Neutrophil (primary cell): ENCODE data around the gene PTPN11.

Source experiments
- H3K27ac ChIP-seq: fragments of 200-600 bp; sonication (generic); 2 replicates; pipeline ENCODE4 v1.5.1; 2016; ENCODE audit warnings: mild to moderate bottlenecking, moderate library complexity
- H3K27me3 ChIP-seq: fragments of 200-600 bp; sonication (generic); 2 replicates; pipeline ENCODE4 v1.6.0; 2016; ENCODE audit warnings: mild to moderate bottlenecking
- H3K36me3 ChIP-seq: fragments of 200-600 bp; sonication (generic); 2 replicates; pipeline ENCODE4 v1.5.1; 2017
- H3K4me1 ChIP-seq, 2 experiments: fragments of 200-600 bp in 1 of 2; sonication (generic) in 1 of 2; 1 replicate in 1 of 2; 2 replicates in 1 of 2; pipeline versions ENCODE4 v1.5.1 to v1.6.1; 2013 to 2016; ENCODE audit warnings: low read depth in 1 of 2, low read length in 1 of 2, mild to moderate bottlenecking in 1 of 2, moderate library complexity in 1 of 2; ENCODE audit not compliant: control insufficient read depth in 1 of 2, insufficient read depth in 1 of 2
- H3K4me3 ChIP-seq, 2 experiments: fragments of 200-600 bp in 1 of 2; sonication (generic) in 1 of 2; 1 replicate in 1 of 2; 2 replicates in 1 of 2; pipeline ENCODE4 v1.5.1; 2013 to 2016; ENCODE audit warnings: low read depth in 1 of 2, low read length in 1 of 2, mild to moderate bottlenecking in 1 of 2, moderate library complexity in 1 of 2
- H3K9me3 ChIP-seq: fragments of 200-600 bp; sonication (generic); 2 replicates; pipeline ENCODE4 v1.5.1; 2016
- CTCF ChIP-seq: fragments of 200-600 bp; sonication (generic); IDR thresholded peaks from 2 replicates; pipeline ENCODE4 v1.5.1; 2016; ENCODE audit warnings: antibody characterized with exemption

Gene PTPN11

GRCh38 chr12:112418608-112419296 lies at the start of gene PTPN11:
PTPN11 (plus strand) TSS chr12:112418947; CDS start chr12:112419112, 165 bp downstream.
- Histone ChIP-seq H3K36me3 (no peaks in the 10 kb centered on the region), H3K27me3 (no peaks in the 10 kb centered on the region), H3K4me1 (peaks cover 14 to 16% of the 10 kb centered on the region in 2 experiments), H3K9me3 (no peaks in the 10 kb centered on the region), H3K4me3 (peak within 1 kb of the TSS; percentile 86 to 97), H3K27ac (peak within 1 kb of the TSS; percentile 92)
- TF ChIP-seq CTCF: peak; percentile 30

- no peaks in the 10 kb centered on the region for H3K9me3 ChIP-seq
- no peaks in the 10 kb centered on the region for H3K36me3 ChIP-seq
- H3K27me3 ChIP-seq: no peaks in the 10 kb centered on the region
- no peak for TF ChIP-seq CTCF
- H3K27ac ChIP-seq: no peak overlapping the region
- H3K4me1 ChIP-seq: no peaks in the 10 kb centered on the region
- H3K4me3 ChIP-seq: no peak overlapping the region
These were observed 48.5 kb upstream of the PTPN11 start for GRCh38 chr12:112370199-112370598.

GRCh38 chr12:112370868-112371510 lies 47.8 kb upstream of the PTPN11 start:
- no peaks in the 10 kb centered on the region for H3K27me3 ChIP-seq
- no peaks in the 10 kb centered on the region for H3K4me1 ChIP-seq
- H3K9me3 ChIP-seq: no peaks in the 10 kb centered on the region
- H3K27ac ChIP-seq: no peak overlapping the region
- no peak for TF ChIP-seq CTCF
- no peaks in the 10 kb centered on the region for H3K36me3 ChIP-seq
- no peak overlapping the region for H3K4me3 ChIP-seq

- Histone ChIP-seq H3K27me3 (no peaks in the 10 kb centered on the region), H3K9me3 (no peaks in the 10 kb centered on the region), H3K36me3 (no peaks in the 10 kb centered on the region), H3K4me3 (no peak overlapping the region), H3K27ac (no peak overlapping the region), H3K4me1 (no peaks in the 10 kb centered on the region)
- no peak for TF ChIP-seq CTCF
These were observed 44.5 kb upstream of the PTPN11 start for GRCh38 chr12:112374166-112374740.

- no peaks in the 10 kb centered on the region for H3K36me3 ChIP-seq
- no peaks in the 10 kb centered on the region for H3K9me3 ChIP-seq
- no peaks in the 10 kb centered on the region for H3K27me3 ChIP-seq
- H3K27ac ChIP-seq: no peak overlapping the region
- H3K4me3 ChIP-seq: no peak overlapping the region
- no peaks in the 10 kb centered on the region for H3K4me1 ChIP-seq
- no peak for TF ChIP-seq CTCF
These were observed 43.6 kb upstream of the PTPN11 start for GRCh38 chr12:112375105-112375504.
